Lung (tissue), 12 donors: ENCODE measurements around the gene STRAP. TPM values are rescaled to one million over a fixed set of nuclear protein-coding genes. Genes with fewer than 3 reads are reported as not detected.
A peak's percentile ranks its signal among the peaks of the same experiment; 100 is the strongest.

Source experiments
- ATAC-seq: fragments of 200-7000 bp; cut with Tn5 transposase; one replicate; pipeline ENCODE4 v1.9.1; 2020; ENCODE audit warnings: moderate number of reproducible peaks; ENCODE audit not compliant: insufficient read depth, low FRiP score
- DNase-seq, 3 donors: peaks; one replicate each; pipeline ENCODE4 v3.0.0-alpha.2; 2013 to 2017
- H3K27ac ChIP-seq, 2 donors: one replicate each; pipeline ENCODE4 v1.5.1; 2013; ENCODE audit warnings: mild to moderate bottlenecking in 2 of 2, moderate library complexity in 2 of 2, control low read depth in 1 of 2, inconsistent platforms in 1 of 2, low read depth in 1 of 2, low read length in 1 of 2
- H3K27me3 ChIP-seq, 3 donors: one replicate each; pipeline ENCODE4 v1.5.1; 2013; ENCODE audit warnings: low read length in 2 of 3; ENCODE audit not compliant: control insufficient read depth in 3 of 3, insufficient read depth in 3 of 3
- H3K36me3 ChIP-seq, 4 donors: one replicate each; pipeline ENCODE4 v1.5.1; 2013; ENCODE audit warnings: low read length in 4 of 4, mild to moderate bottlenecking in 1 of 4, moderate library complexity in 1 of 4; ENCODE audit not compliant: control insufficient read depth in 4 of 4, insufficient read depth in 4 of 4
- H3K4me1 ChIP-seq, 5 donors: one replicate each; pipeline ENCODE4 v1.5.1; 2013; ENCODE audit warnings: low read length in 5 of 5, mild to moderate bottlenecking in 2 of 5, moderate library complexity in 1 of 5; ENCODE audit not compliant: control insufficient read depth in 5 of 5, insufficient read depth in 5 of 5
- H3K4me3 ChIP-seq: one replicate; pipeline ENCODE4 v1.5.1; 2013; ENCODE audit warnings: mild to moderate bottlenecking, control low read depth, moderate library complexity
- H3K9ac ChIP-seq, 2 donors: one replicate each; pipeline ENCODE4 v1.5.1; 2013; ENCODE audit warnings: low read length in 2 of 2, control low read depth in 1 of 2; ENCODE audit not compliant: insufficient read depth in 1 of 2
- H3K9me3 ChIP-seq, 4 donors: one replicate each; pipeline ENCODE4 v1.5.1; 2013; ENCODE audit warnings: low read length in 3 of 4, mild to moderate bottlenecking in 1 of 4, moderate library complexity in 1 of 4; ENCODE audit not compliant: control insufficient read depth in 4 of 4, insufficient read depth in 3 of 4
- CTCF ChIP-seq: IDR thresholded peaks from 2 replicates; pipeline ENCODE4 v1.5.1; 2012; ENCODE audit warnings: mild to moderate bottlenecking; ENCODE audit errors: control extremely low read depth, extremely low read depth
- WGBS, 2 donors: extraction: QIAGEN DNeasy Blood & Tissue Kit; methylation state at CpG; one replicate each; pipeline ENCODE4 v1.1.7; 2013; 5-methylcytosine and 5-hydroxymethylcytosine counted together
- polyA plus RNA-seq, 2 donors: library from polyadenylated mRNA; stranded (reverse); fragments of 200-250 nt; gene quantifications; one replicate each; pipeline ENCODE4 v1.2.1, GENCODE V29; 2013
- total RNA-seq, 2 donors: library from RNA; depleted of rRNA in 1 of 2; stranded (reverse); fragments of >200 nt in 1 of 2; gene quantifications; one replicate each; pipeline ENCODE4 v1.2.1, GENCODE V29; 2014 to 2021
- donor health status: control.
- donor health status: control.
- donor health status: Bipolar disorder and iron deficiency.
- donor health status: healthy.
- donor health status: DM: yes; HTN: yes; CAD: no.

STRAP gene
- total and polyA plus RNA-seq, 4 donors, result 53.8 to 88.5 (median 82.7) TPM

- no peak for ATAC-seq
- 95 to 96% methylated on average over 3 of the region's 3 CpGs for WGBS, 2 donors
Observed at GRCh38 chr12:15879413-15879812, 2.8 kb upstream of the STRAP start.

GRCh38 chr12:15880721-15881120 lies 1.5 kb upstream of the STRAP start:
- H3K27ac ChIP-seq, result no peak overlapping the region
- TF ChIP-seq CTCF, result no peak
- DNase-seq (no peak), ATAC-seq (no peak)
- H3K9me3 ChIP-seq, result no peaks in the 10 kb centered on the region
- WGBS, 2 donors, result 96% methylated on average over 3 of the region's 3 CpGs
- H3K27me3 ChIP-seq, result no peaks in the 10 kb centered on the region
- H3K36me3 ChIP-seq, result peaks cover 0 to 5% (median 3%) of the 10 kb centered on the region in 4 donors
- H3K9ac ChIP-seq, result no peak overlapping the region
- peaks cover 0 to 18% (median 10%) of the 10 kb centered on the region in 5 donors for H3K4me1 ChIP-seq
- no peak overlapping the region for H3K4me3 ChIP-seq

More at GRCh38 chr12:15879413-15879812, 2.8 kb upstream of the STRAP start:
- peaks cover 0 to 13% (median 8%) of the 10 kb centered on the region in 5 donors for H3K4me1 ChIP-seq
- no peak overlapping the region for H3K9ac ChIP-seq
- TF ChIP-seq CTCF, result no peak
- no peak overlapping the region for H3K4me3 ChIP-seq
- H3K9me3 ChIP-seq, result no peaks in the 10 kb centered on the region
- H3K27me3 ChIP-seq, result no peaks in the 10 kb centered on the region
- no peak for DNase-seq
- no peak overlapping the region for H3K27ac ChIP-seq
- peaks cover 0 to 5% (median 0%) of the 10 kb centered on the region in 4 donors for H3K36me3 ChIP-seq

- no peak for DNase-seq
- peak overlapping the region; percentile 8 for H3K4me3 ChIP-seq
- 51 to 64% methylated on average over 6 of the region's 6 CpGs for WGBS, 2 donors
- no peak for ATAC-seq
- H3K36me3 ChIP-seq, result peaks cover 0 to 15% (median 4%) of the 10 kb centered on the region in 4 donors
- TF ChIP-seq CTCF, result no peak
- peaks cover 2 to 19% (median 11%) of the 10 kb centered on the region in 5 donors for H3K4me1 ChIP-seq
- H3K27ac ChIP-seq, result peak overlapping the region in 1 of 2 donors; percentile 35
- peak overlapping the region; percentile 58 to 100 for H3K9ac ChIP-seq
- H3K9me3 ChIP-seq, result no peaks in the 10 kb centered on the region
- no peaks in the 10 kb centered on the region for H3K27me3 ChIP-seq
Observed at GRCh38 chr12:15883536-15883935, 1.3 kb downstream of the STRAP start.

- no peak overlapping the region for H3K9ac ChIP-seq
- H3K4me3 ChIP-seq, result no peak overlapping the region
- WGBS, 2 donors, result 90 to 96% methylated on average over 7 of the region's 7 CpGs
- H3K4me1 ChIP-seq, result peaks cover 2 to 19% (median 11%) of the 10 kb centered on the region in 5 donors
- no peaks in the 10 kb centered on the region for H3K9me3 ChIP-seq
- peaks cover 0 to 20% (median 5%) of the 10 kb centered on the region in 4 donors for H3K36me3 ChIP-seq
- ATAC-seq, result no peak
- TF ChIP-seq CTCF, result no peak
- H3K27ac ChIP-seq, result peak overlapping the region in 1 of 2 donors; percentile 29
- DNase-seq, result no peak
- H3K27me3 ChIP-seq, result no peaks in the 10 kb centered on the region
Observed at GRCh38 chr12:15886372-15887042, 4.3 kb downstream of the STRAP start.
